NT2/D1 (cell line): ENCODE data around the gene KLF7.

Experiments used
- SUZ12 ChIP-seq: IDR thresholded peaks from 2 replicates; pipeline ENCODE4 v1.6.1; 2011; ENCODE audit not compliant: insufficient read length, insufficient read depth; ENCODE audit errors: extremely low read depth
- YY1 ChIP-seq: IDR thresholded peaks from 2 replicates; pipeline ENCODE4 v1.6.1; 2011; ENCODE audit not compliant: insufficient read length, insufficient read depth
- ZNF274 ChIP-seq: IDR thresholded peaks from 2 replicates; pipeline ENCODE4 v1.6.1; 2011; ENCODE audit warnings: mild to moderate bottlenecking, low read depth, low read length

DNA sequence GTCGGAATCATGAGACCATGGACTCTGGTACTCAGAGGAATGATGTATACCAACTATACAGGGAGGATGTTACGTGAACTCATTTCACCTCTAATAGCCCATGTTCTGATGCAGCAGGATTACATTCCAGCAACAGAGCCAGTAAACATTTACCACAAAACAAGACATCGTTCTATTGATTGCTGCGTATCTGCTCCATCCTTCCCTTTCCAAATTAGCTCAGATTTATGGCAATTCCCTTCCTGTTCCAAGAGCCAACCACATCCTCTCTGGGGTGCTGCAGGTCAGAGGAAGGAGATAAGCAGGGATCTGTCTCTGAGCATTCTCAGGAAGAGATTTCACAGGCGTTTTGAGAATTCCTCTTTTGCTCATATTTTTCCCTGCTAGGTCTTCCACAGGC, 98.3 kb downstream of the KLF7 start:
- no peak for TF ChIP-seq SUZ12
- TF ChIP-seq ZNF274, result no peak
- no peak for TF ChIP-seq YY1
